GM12878 (cell line): ENCODE measurements around the gene G6PC1. TPM values are rescaled to one million over a fixed set of nuclear protein-coding genes. Genes with fewer than 3 reads are reported as not detected.

Source experiments
- ATAC-seq: fragments of 200-7000 bp; cut with Tn5 transposase; 3 replicates; pipeline ENCODE4 v1.9.1; 2020; ENCODE audit warnings: mild to moderate bottlenecking, moderate library complexity
- BruUV-seq: library from RNA; stranded (reverse); fragments of 400-500 nt; replicated peaks from 2 replicates; lab custom pipeline; 2021; lab: Mats Ljungman, UMichigan
- CTCF ChIA-PET: fragments of 300-600 bp; sonication (Branson Sonifier 250); formaldehyde crosslinking; extraction: SDS; loops from one replicate; lab custom pipeline; 2021; ENCODE audit warnings: inconsistent platforms; lab: Yijun Ruan, JAX
- POLR2A ChIA-PET: fragments of 350-600 bp; formaldehyde crosslinking; extraction: SDS; loops from one replicate; lab custom pipeline; 2021; ENCODE audit warnings: inconsistent platforms; lab: Charles Lee
- RAD21 ChIA-PET: fragments of 300-600 bp; sonication (Branson Sonifier 250); formaldehyde crosslinking; loops from one replicate; lab custom pipeline; 2023; ENCODE audit warnings: antibody characterized with exemption; ENCODE audit not compliant: unreplicated experiment; lab: Charles Lee
- SMC1A ChIA-PET: fragments of 300-600 bp; sonication (Branson Sonifier 250); formaldehyde crosslinking; loops from one replicate; lab custom pipeline; 2023; ENCODE audit not compliant: unreplicated experiment, uncharacterized antibody; lab: Charles Lee
- DNase-seq: peaks from one replicate; pipeline ENCODE4 v3.0.0-alpha.2; 2011; ENCODE audit warnings: low read depth, low spot score
- FAIRE-seq: peaks from 3 replicates; lab custom pipeline; 2011; peaks lifted over from hg19 to GRCh38; lab: Jason Lieb, UNC
- H2AFZ ChIP-seq: 2 replicates; pipeline ENCODE4 v1.6.0; 2011; ENCODE audit warnings: low read depth, low read length, control low read depth; ENCODE audit not compliant: control insufficient read depth
- H3K27ac ChIP-seq: 2 replicates; pipeline ENCODE4 v1.5.1; 2011; ENCODE audit warnings: control low read depth; ENCODE audit not compliant: control insufficient read depth, insufficient read depth
- H3K27me3 ChIP-seq, 2 experiments: replicated peaks in 1 of 2; 2 replicates each; pipeline versions ENCODE4 v1.6.0 to v1.6.1; 2011; ENCODE audit warnings: low read length in 1 of 2; ENCODE audit not compliant: control insufficient read depth in 2 of 2, insufficient read depth in 2 of 2
- H3K36me3 ChIP-seq, 2 experiments: 2 replicates each; pipeline ENCODE4 v1.5.1; 2011; ENCODE audit warnings: low read length in 1 of 2; ENCODE audit not compliant: control insufficient read depth in 2 of 2, insufficient read depth in 2 of 2
- H3K4me1 ChIP-seq: 2 replicates; pipeline ENCODE4 v1.6.1; 2011; ENCODE audit warnings: mild to moderate bottlenecking, low read length, moderate library complexity, mixed read lengths; ENCODE audit not compliant: control insufficient read depth, insufficient read depth
- H3K4me2 ChIP-seq: 2 replicates; pipeline ENCODE4 v1.6.0; 2011; ENCODE audit warnings: control low read depth; ENCODE audit not compliant: control insufficient read depth, insufficient read depth
- H3K4me3 ChIP-seq: fragments of 200-600 bp; sonication (generic); 2 replicates; pipeline ENCODE4 v1.5.1; 2016
- H3K79me2 ChIP-seq: 2 replicates; pipeline ENCODE4 v1.6.0; 2011; ENCODE audit warnings: low read length; ENCODE audit not compliant: control insufficient read depth, insufficient read depth
- H3K9ac ChIP-seq: 2 replicates; pipeline ENCODE4 v1.8.0; 2011; ENCODE audit warnings: low read length, control low read depth, mixed read lengths; ENCODE audit not compliant: control insufficient read depth, insufficient read depth
- H3K9me3 ChIP-seq: replicated peaks from 3 replicates; pipeline ENCODE4 v1.5.1; 2011; ENCODE audit warnings: mild to moderate bottlenecking, low read length; ENCODE audit not compliant: control insufficient read depth, insufficient read depth
- H4K20me1 ChIP-seq: 2 replicates; pipeline ENCODE4 v1.6.0; 2011; ENCODE audit not compliant: control insufficient read depth, insufficient read depth
- BRCA1 ChIP-seq: IDR thresholded peaks from 2 replicates; pipeline ENCODE4 v1.6.1; 2011; ENCODE audit warnings: low read depth, low read length, improper control_type of control experiment
- CBX3 ChIP-seq: fragments of 200-600 bp; sonication (generic); IDR thresholded peaks from 2 replicates; pipeline ENCODE4 v1.6.1; 2016; ENCODE audit warnings: low read depth, borderline replicate concordance
- CHD2 ChIP-seq: IDR thresholded peaks from 2 replicates; pipeline ENCODE4 v1.6.1; 2011; ENCODE audit warnings: low read depth, low read length, improper control_type of control experiment, borderline replicate concordance
- EED ChIP-seq: sonication (generic); IDR thresholded peaks from 2 replicates; pipeline ENCODE4 v1.6.1; 2016; ENCODE audit warnings: antibody characterized with exemption, low read depth
- MEF2B ChIP-seq: fragments of 450-650 bp; IDR thresholded peaks from 2 replicates; pipeline ENCODE4 v1.6.1; 2018; ENCODE audit warnings: mild to moderate bottlenecking, moderate library complexity; ENCODE audit not compliant: partially characterized antibody, poor library complexity, severe bottlenecking
- MYC ChIP-seq: IDR thresholded peaks from 2 replicates; pipeline ENCODE4 v1.6.1; 2011; ENCODE audit warnings: mild to moderate bottlenecking, low read length, moderate library complexity, inconsistent platforms; ENCODE audit not compliant: insufficient read depth, insufficient replicate concordance, insufficient read length, severe bottlenecking
- NR2C1 ChIP-seq: fragments of 450-650 bp; IDR thresholded peaks from 2 replicates; pipeline ENCODE4 v1.6.1; 2017; ENCODE audit warnings: antibody characterized with exemption, mild to moderate bottlenecking, moderate library complexity
- PAX5 ChIP-seq: IDR thresholded peaks from 2 replicates; pipeline ENCODE4 v1.6.1; 2011; ENCODE audit warnings: low read depth, low read length, borderline replicate concordance
- PAX8 ChIP-seq: fragments of 450-650 bp; IDR thresholded peaks from 2 replicates; pipeline ENCODE4 v1.6.1; 2017; ENCODE audit warnings: mild to moderate bottlenecking, moderate library complexity
- POLR2AphosphoS2 ChIP-seq: IDR thresholded peaks from 2 replicates; pipeline ENCODE4 v1.6.1; 2011; ENCODE audit warnings: low read depth, mild to moderate bottlenecking, low read length, improper control_type of control experiment, moderate library complexity
- RFX5 ChIP-seq: IDR thresholded peaks from 2 replicates; pipeline ENCODE4 v1.6.1; 2011; ENCODE audit warnings: low read depth, low read length, improper control_type of control experiment
- SP1 ChIP-seq: IDR thresholded peaks from one replicate; pipeline ENCODE4 v1.6.1; 2011; ENCODE audit warnings: low read depth, low read length
- WGBS: methylation state at CpG from one replicate; pipeline ENCODE4 v1.1.6; 2016; ENCODE audit warnings: low lambda C conversion rate; ENCODE audit not compliant: insufficient replicate concordance, insufficient coverage; ENCODE audit errors: missing lambda C conversion rate; 5-methylcytosine and 5-hydroxymethylcytosine counted together
- in situ Hi-C: fragments of 300-500 bp; cut with MboI; formaldehyde crosslinking; loops from 9 replicates; pipeline ENCODE4 v1.14.3; 2018; ENCODE audit warnings: mixed read lengths
- intact Hi-C: fragments of 100-400 bp; cut with micrococcal nuclease; formaldehyde crosslinking; loops from one replicate; pipeline ENCODE4 v1.14.2; 2022; ENCODE audit not compliant: unreplicated experiment
- polyA plus RNA-seq, 11 experiments: library from polyadenylated mRNA; depleted of rRNA in 4 of 11; unstranded in 6 of 11; stranded (reverse) in 5 of 11; fragments of >200 nt; fragmentation: Nextera tagmentation in 4 of 11; fragmentation: Illumina TruSeq in 1 of 11; extraction: Ambion mirVana in 4 of 11; extraction: Trizol in 1 of 11; gene quantifications; 1 replicate in 1 of 11; 2 replicates in 10 of 11; pipeline versions ENCODE4 v1.2.1 to v1.2.3, GENCODE V29; 2011 to 2016; ENCODE audit warnings: inconsistent platforms in 2 of 11, missing spikeins in 2 of 11, low read depth in 1 of 11
- total RNA-seq, 4 experiments: library from RNA; depleted of rRNA in 3 of 4; stranded (reverse); fragments of >200 nt in 3 of 4; fragmentation: Illumina TruSeq in 1 of 4; extraction: Trizol in 1 of 4; gene quantifications; 2 replicates each; pipeline versions ENCODE4 v1.2.1 to v1.2.3, GENCODE V29; 2013 to 2021
- TF ChIP-seq, protein P1 (sequence below): fragments of 450-650 bp; IDR thresholded peaks from 2 replicates; pipeline ENCODE4 v1.6.1; 2017; ENCODE audit warnings: mild to moderate bottlenecking, moderate library complexity
- TF ChIP-seq, protein P2 (sequence below): fragments of 450-650 bp; IDR thresholded peaks from 2 replicates; pipeline ENCODE4 v1.6.1; 2017; ENCODE audit warnings: antibody characterized with exemption, mild to moderate bottlenecking, moderate library complexity
- TF ChIP-seq, protein P3 (sequence below): IDR thresholded peaks from 2 replicates; pipeline ENCODE4 v1.6.1; 2011; ENCODE audit warnings: low read depth, mild to moderate bottlenecking, low read length, moderate library complexity, borderline replicate concordance; ENCODE audit errors: extremely low read depth
- TF ChIP-seq, protein P4 (sequence below): IDR thresholded peaks from 2 replicates; pipeline ENCODE4 v1.6.1; 2012; ENCODE audit warnings: low read depth, low read length, improper control_type of control experiment

G6PC1 gene
- total and polyA plus RNA-seq, 10 of the 15 experiments (the other 5 are each of a cell fraction or from before 2014, with no cell fraction given): not detected

DNA sequence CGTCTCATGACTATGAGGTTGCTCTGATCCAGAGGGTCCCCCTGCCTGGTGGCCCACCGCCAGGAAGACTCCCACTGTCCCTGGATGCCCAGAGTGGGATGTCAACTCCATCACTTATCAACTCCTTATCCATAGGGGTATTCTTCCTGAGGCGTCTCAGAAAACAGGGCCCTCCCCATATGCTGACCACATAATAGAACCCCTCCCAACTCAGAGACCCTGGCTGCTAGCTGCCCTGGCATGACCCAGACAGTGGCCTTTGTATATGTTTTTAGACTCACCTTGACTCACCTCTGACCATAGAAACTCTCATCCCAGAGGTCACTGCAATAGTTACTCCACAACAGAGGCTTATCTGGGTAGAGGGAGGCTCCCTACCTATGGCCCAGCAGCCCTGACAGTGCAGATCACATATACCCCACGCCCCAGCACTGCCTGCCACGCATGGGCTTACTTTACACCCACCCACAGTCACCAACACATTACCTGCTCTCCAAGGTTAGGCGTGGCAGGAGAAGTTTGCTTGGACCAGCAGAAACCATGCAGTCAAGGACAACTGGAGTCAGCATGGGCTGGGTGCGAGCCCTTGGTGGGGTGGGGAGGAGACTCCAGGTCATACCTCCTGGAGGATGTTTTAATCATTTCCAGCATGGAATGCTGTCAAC, 2.3 kb upstream of the G6PC1 start:
- DNase-seq: no peak
- 15% methylated on average over 7 of the region's 7 CpGs for WGBS
- Histone ChIP-seq H3K9me3 (no peaks in the 10 kb centered on the region), H2AFZ (no peak overlapping the region), H3K27ac (no peak overlapping the region), H3K36me3 (no peaks in the 10 kb centered on the region), H3K4me1 (no peaks in the 10 kb centered on the region), H3K4me2 (no peak overlapping the region), H3K4me3 (no peak overlapping the region), H3K79me2 (no peaks in the 10 kb centered on the region), H3K9ac (no peak overlapping the region), H4K20me1 (no peaks in the 10 kb centered on the region), H3K27me3 (no peaks in the 10 kb centered on the region)
- RAD21 ChIA-PET: no interaction called here
- intact Hi-C loops: no loop called here
- in situ Hi-C loops: no loop called here
- SMC1A ChIA-PET: interaction anchor here (1.0 kb wide), 1 partner anchor 36 kb away, joined by 3 read pairs; no protein-coding TSS in a partner anchor
- POLR2A ChIA-PET: no interaction called here
- ATAC-seq: no peak
- no peak for FAIRE-seq
- CTCF ChIA-PET: no interaction called here
- BruUV-seq: no TSS peak
- no peak for TF ChIP-seq CHD2
- TF ChIP-seq MYC: no peak
- TF ChIP-seq, protein P1, sequence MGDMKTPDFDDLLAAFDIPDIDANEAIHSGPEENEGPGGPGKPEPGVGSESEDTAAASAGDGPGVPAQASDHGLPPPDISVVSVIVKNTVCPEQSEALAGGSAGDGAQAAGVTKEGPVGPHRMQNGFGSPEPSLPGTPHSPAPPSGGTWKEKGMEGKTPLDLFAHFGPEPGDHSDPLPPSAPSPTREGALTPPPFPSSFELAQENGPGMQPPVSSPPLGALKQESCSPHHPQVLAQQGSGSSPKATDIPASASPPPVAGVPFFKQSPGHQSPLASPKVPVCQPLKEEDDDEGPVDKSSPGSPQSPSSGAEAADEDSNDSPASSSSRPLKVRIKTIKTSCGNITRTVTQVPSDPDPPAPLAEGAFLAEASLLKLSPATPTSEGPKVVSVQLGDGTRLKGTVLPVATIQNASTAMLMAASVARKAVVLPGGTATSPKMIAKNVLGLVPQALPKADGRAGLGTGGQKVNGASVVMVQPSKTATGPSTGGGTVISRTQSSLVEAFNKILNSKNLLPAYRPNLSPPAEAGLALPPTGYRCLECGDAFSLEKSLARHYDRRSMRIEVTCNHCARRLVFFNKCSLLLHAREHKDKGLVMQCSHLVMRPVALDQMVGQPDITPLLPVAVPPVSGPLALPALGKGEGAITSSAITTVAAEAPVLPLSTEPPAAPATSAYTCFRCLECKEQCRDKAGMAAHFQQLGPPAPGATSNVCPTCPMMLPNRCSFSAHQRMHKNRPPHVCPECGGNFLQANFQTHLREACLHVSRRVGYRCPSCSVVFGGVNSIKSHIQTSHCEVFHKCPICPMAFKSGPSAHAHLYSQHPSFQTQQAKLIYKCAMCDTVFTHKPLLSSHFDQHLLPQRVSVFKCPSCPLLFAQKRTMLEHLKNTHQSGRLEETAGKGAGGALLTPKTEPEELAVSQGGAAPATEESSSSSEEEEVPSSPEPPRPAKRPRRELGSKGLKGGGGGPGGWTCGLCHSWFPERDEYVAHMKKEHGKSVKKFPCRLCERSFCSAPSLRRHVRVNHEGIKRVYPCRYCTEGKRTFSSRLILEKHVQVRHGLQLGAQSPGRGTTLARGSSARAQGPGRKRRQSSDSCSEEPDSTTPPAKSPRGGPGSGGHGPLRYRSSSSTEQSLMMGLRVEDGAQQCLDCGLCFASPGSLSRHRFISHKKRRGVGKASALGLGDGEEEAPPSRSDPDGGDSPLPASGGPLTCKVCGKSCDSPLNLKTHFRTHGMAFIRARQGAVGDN: no peak
- TF ChIP-seq CBX3: no peak
- TF ChIP-seq, protein P2, sequence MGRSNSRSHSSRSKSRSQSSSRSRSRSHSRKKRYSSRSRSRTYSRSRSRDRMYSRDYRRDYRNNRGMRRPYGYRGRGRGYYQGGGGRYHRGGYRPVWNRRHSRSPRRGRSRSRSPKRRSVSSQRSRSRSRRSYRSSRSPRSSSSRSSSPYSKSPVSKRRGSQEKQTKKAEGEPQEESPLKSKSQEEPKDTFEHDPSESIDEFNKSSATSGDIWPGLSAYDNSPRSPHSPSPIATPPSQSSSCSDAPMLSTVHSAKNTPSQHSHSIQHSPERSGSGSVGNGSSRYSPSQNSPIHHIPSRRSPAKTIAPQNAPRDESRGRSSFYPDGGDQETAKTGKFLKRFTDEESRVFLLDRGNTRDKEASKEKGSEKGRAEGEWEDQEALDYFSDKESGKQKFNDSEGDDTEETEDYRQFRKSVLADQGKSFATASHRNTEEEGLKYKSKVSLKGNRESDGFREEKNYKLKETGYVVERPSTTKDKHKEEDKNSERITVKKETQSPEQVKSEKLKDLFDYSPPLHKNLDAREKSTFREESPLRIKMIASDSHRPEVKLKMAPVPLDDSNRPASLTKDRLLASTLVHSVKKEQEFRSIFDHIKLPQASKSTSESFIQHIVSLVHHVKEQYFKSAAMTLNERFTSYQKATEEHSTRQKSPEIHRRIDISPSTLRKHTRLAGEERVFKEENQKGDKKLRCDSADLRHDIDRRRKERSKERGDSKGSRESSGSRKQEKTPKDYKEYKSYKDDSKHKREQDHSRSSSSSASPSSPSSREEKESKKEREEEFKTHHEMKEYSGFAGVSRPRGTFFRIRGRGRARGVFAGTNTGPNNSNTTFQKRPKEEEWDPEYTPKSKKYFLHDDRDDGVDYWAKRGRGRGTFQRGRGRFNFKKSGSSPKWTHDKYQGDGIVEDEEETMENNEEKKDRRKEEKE: no peak
- TF ChIP-seq, protein P3, sequence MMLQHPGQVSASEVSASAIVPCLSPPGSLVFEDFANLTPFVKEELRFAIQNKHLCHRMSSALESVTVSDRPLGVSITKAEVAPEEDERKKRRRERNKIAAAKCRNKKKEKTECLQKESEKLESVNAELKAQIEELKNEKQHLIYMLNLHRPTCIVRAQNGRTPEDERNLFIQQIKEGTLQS: no peak
- no peak for TF ChIP-seq SP1
- TF ChIP-seq BRCA1: no peak
- TF ChIP-seq RFX5: no peak
- no peak for TF ChIP-seq POLR2AphosphoS2
- no peak for TF ChIP-seq EED
- no peak for TF ChIP-seq PAX5
- TF ChIP-seq, protein P4, sequence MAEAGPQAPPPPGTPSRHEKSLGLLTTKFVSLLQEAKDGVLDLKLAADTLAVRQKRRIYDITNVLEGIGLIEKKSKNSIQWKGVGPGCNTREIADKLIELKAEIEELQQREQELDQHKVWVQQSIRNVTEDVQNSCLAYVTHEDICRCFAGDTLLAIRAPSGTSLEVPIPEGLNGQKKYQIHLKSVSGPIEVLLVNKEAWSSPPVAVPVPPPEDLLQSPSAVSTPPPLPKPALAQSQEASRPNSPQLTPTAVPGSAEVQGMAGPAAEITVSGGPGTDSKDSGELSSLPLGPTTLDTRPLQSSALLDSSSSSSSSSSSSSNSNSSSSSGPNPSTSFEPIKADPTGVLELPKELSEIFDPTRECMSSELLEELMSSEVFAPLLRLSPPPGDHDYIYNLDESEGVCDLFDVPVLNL: no peak
- no peak for TF ChIP-seq PAX8
- TF ChIP-seq MEF2B: no peak
- TF ChIP-seq NR2C1: no peak
